IMR-90 (cell line): ENCODE measurements around the gene THRB. TPM values are rescaled to one million over a fixed set of nuclear protein-coding genes. Genes with fewer than 3 reads are reported as not detected.

Experiments
- ATAC-seq: fragments of 200-7000 bp; cut with Tn5 transposase; 2 replicates; pipeline ENCODE4 v1.9.1; 2020; ENCODE audit warnings: low read depth, mild to moderate bottlenecking, moderate library complexity
- BruUV-seq: library from RNA; stranded (reverse); fragments of 400-500 nt; replicated peaks from 2 replicates; lab custom pipeline; 2021; lab: Mats Ljungman, UMichigan
- CTCF ChIA-PET: fragments of 300-600 bp; formaldehyde crosslinking; extraction: SDS; loops from one replicate; lab custom pipeline; 2021; ENCODE audit warnings: antibody characterized with exemption; lab: Yijun Ruan, JAX
- POLR2A ChIA-PET: fragments of 300-600 bp; sonication (Branson Sonifier 250); formaldehyde crosslinking; loops from one replicate; lab custom pipeline; 2022; ENCODE audit warnings: antibody characterized with exemption; ENCODE audit not compliant: unreplicated experiment; lab: Charles Lee
- DNase-seq: peaks from one replicate; pipeline ENCODE4 v3.0.0; 2013
- H2AFZ ChIP-seq: replicated peaks from 2 replicates; pipeline ENCODE3; 2013; ENCODE audit warnings: low read length, mild to moderate bottlenecking; ENCODE audit not compliant: poor library complexity
- H2AK5ac ChIP-seq: 2 replicates; pipeline ENCODE4 v1.6.1; 2013; ENCODE audit warnings: low read depth, low read length, inconsistent platforms
- H2AK9ac ChIP-seq: replicated peaks from 2 replicates; pipeline ENCODE3; 2013; ENCODE audit warnings: mild to moderate bottlenecking, low read depth, low read length, moderate library complexity; ENCODE audit not compliant: poor library complexity
- H2BK120ac ChIP-seq: 2 replicates; pipeline ENCODE4 v1.6.1; 2013; ENCODE audit warnings: low read depth, low read length, inconsistent platforms
- H2BK15ac ChIP-seq: 3 replicates; pipeline ENCODE4 v1.6.1; 2013; ENCODE audit warnings: low read depth, low read length, inconsistent platforms
- H2BK20ac ChIP-seq: 2 replicates; pipeline ENCODE4 v1.6.1; 2013; ENCODE audit warnings: low read depth, mild to moderate bottlenecking, inconsistent platforms, low read length, moderate library complexity
- H2BK5ac ChIP-seq: 2 replicates; pipeline ENCODE4 v1.6.1; 2013; ENCODE audit warnings: mild to moderate bottlenecking, low read depth, low read length, inconsistent platforms; ENCODE audit not compliant: poor library complexity, severe bottlenecking
- H3K14ac ChIP-seq: replicated peaks from 2 replicates; pipeline ENCODE4 v1.6.1; 2013; ENCODE audit warnings: low read depth, low read length, inconsistent platforms
- H3K18ac ChIP-seq: 2 replicates; pipeline ENCODE4 v1.6.1; 2013; ENCODE audit warnings: low read depth, low read length, control low read depth
- H3K23ac ChIP-seq: 2 replicates; pipeline ENCODE4 v1.6.1; 2013; ENCODE audit warnings: low read depth, low read length, inconsistent platforms
- H3K27ac ChIP-seq: 2 replicates; pipeline ENCODE4 v1.5.1; 2013; ENCODE audit warnings: mild to moderate bottlenecking, control low read depth, low read length; ENCODE audit not compliant: insufficient read depth
- H3K27me3 ChIP-seq: 2 replicates; pipeline ENCODE4 v1.6.1; 2013; ENCODE audit warnings: low read length; ENCODE audit not compliant: control insufficient read depth, insufficient read depth
- H3K36me3 ChIP-seq: 2 replicates; pipeline ENCODE4 v1.6.1; 2013; ENCODE audit warnings: low read length, mixed read lengths; ENCODE audit not compliant: control insufficient read depth, insufficient read depth
- H3K4ac ChIP-seq: 2 replicates; pipeline ENCODE4 v1.6.1; 2013; ENCODE audit warnings: low read depth, low read length, inconsistent platforms
- H3K4me1 ChIP-seq: 2 replicates; pipeline ENCODE4 v1.6.1; 2013; ENCODE audit warnings: low read length, mixed read lengths; ENCODE audit not compliant: control insufficient read depth, insufficient read depth
- H3K4me2 ChIP-seq: 2 replicates; pipeline ENCODE4 v1.6.1; 2013; ENCODE audit warnings: low read depth, mild to moderate bottlenecking, control low read depth, low read length, moderate library complexity
- H3K4me3 ChIP-seq: 2 replicates; pipeline ENCODE4 v1.5.1; 2013; ENCODE audit warnings: low read depth, mild to moderate bottlenecking, control low read depth, low read length, moderate library complexity; ENCODE audit not compliant: insufficient read depth
- H3K56ac ChIP-seq: 2 replicates; pipeline ENCODE4 v1.6.1; 2013; ENCODE audit warnings: low read length, inconsistent platforms; ENCODE audit not compliant: insufficient read depth; ENCODE audit errors: extremely low read depth
- H3K79me1 ChIP-seq, 2 experiments: 2 replicates each; pipeline ENCODE4 v1.6.1; 2013; ENCODE audit warnings: low read length in 2 of 2, inconsistent platforms in 1 of 2, low read depth in 1 of 2
- H3K9ac ChIP-seq: 2 replicates; pipeline ENCODE4 v1.6.1; 2013; ENCODE audit warnings: low read depth, low read length, control low read depth
- H3K9me1 ChIP-seq: 2 replicates; pipeline ENCODE4 v1.6.1; 2013; ENCODE audit warnings: low read length, inconsistent platforms; ENCODE audit not compliant: insufficient read depth
- H3K9me3 ChIP-seq: 2 replicates; pipeline ENCODE4 v1.6.1; 2013; ENCODE audit warnings: low read length; ENCODE audit not compliant: control insufficient read depth, insufficient read depth
- H4K20me1 ChIP-seq: 2 replicates; pipeline ENCODE4 v1.6.1; 2013; ENCODE audit warnings: low read length, inconsistent platforms; ENCODE audit not compliant: insufficient read depth
- H4K5ac ChIP-seq: 2 replicates; pipeline ENCODE4 v1.6.1; 2013; ENCODE audit warnings: mild to moderate bottlenecking, low read depth, low read length, control low read depth
- H4K8ac ChIP-seq, 2 experiments: 2 replicates each; pipeline ENCODE4 v1.6.1; 2013; ENCODE audit warnings: low read depth in 2 of 2, low read length in 2 of 2, control low read depth in 1 of 2, inconsistent platforms in 1 of 2
- H4K91ac ChIP-seq: 2 replicates; pipeline ENCODE4 v1.6.1; 2013; ENCODE audit warnings: low read depth, low read length, inconsistent platforms; ENCODE audit not compliant: insufficient read depth
- BHLHE40 ChIP-seq: fragments of 150-350 bp; IDR thresholded peaks from 2 replicates; pipeline ENCODE4 v1.6.1; 2016; ENCODE audit warnings: mild to moderate bottlenecking, low read depth, low read length
- CEBPB ChIP-seq: IDR thresholded peaks from 2 replicates; pipeline ENCODE4 v1.6.1; 2012; ENCODE audit warnings: low read depth, low read length, improper control_type of control experiment
- CHD1 ChIP-seq: IDR thresholded peaks from 2 replicates; pipeline ENCODE4 v1.6.1; 2012; ENCODE audit warnings: low read depth, low read length, improper control_type of control experiment
- FOS ChIP-seq: fragments of 150-350 bp; IDR thresholded peaks from 2 replicates; pipeline ENCODE4 v1.6.1; 2016; ENCODE audit warnings: low read depth, low read length
- MAFK ChIP-seq: IDR thresholded peaks from 2 replicates; pipeline ENCODE4 v1.6.1; 2012; ENCODE audit warnings: low read depth, low read length, improper control_type of control experiment
- MAZ ChIP-seq: IDR thresholded peaks from 2 replicates; pipeline ENCODE4 v1.6.1; 2012; ENCODE audit warnings: low read depth, mild to moderate bottlenecking, low read length, improper control_type of control experiment, moderate library complexity, borderline replicate concordance
- NFE2L2 ChIP-seq: fragments of 150-350 bp; IDR thresholded peaks from 2 replicates; pipeline ENCODE4 v1.6.1; 2016; ENCODE audit warnings: low read depth, mild to moderate bottlenecking, low read length
- POLR2A ChIP-seq: IDR thresholded peaks from 2 replicates; pipeline ENCODE4 v1.6.1; 2012; ENCODE audit warnings: mild to moderate bottlenecking, low read depth, low read length
- RAD21 ChIP-seq: IDR thresholded peaks from 2 replicates; pipeline ENCODE4 v1.6.1; 2012; ENCODE audit warnings: low read length, improper control_type of control experiment
- RCOR1 ChIP-seq: IDR thresholded peaks from 2 replicates; pipeline ENCODE4 v1.6.1; 2012; ENCODE audit warnings: mild to moderate bottlenecking, low read length, improper control_type of control experiment; ENCODE audit not compliant: insufficient replicate concordance
- RFX5 ChIP-seq: IDR thresholded peaks from 2 replicates; pipeline ENCODE4 v1.8.0; 2012; ENCODE audit warnings: low read depth, mild to moderate bottlenecking, low read length, moderate library complexity
- SMC3 ChIP-seq: fragments of 150-350 bp; IDR thresholded peaks from 2 replicates; pipeline ENCODE4 v1.6.1; 2016; ENCODE audit warnings: low read depth, mild to moderate bottlenecking, antibody characterized with exemption, low read length, moderate library complexity
- WGBS, 2 experiments: methylation state at CpG; one replicate each; pipeline versions ENCODE4 v1.1.5 to v1.1.7; 2013; ENCODE audit warnings: missing lambda C conversion rate in 2 of 2; ENCODE audit not compliant: insufficient read length in 1 of 2; ENCODE audit errors: extremely low coverage in 2 of 2; 5-methylcytosine and 5-hydroxymethylcytosine counted together
- dilution Hi-C: fragments of 300-500 bp; cut with HindIII; formaldehyde crosslinking; loops from one replicate; pipeline ENCODE4 v1.14.3; 2018; ENCODE audit warnings: low sequenced_read_pairs; ENCODE audit not compliant: unreplicated experiment
- in situ Hi-C: fragments of 300-500 bp; cut with MboI; formaldehyde crosslinking; loops from 3 replicates; pipeline ENCODE4 v1.14.3; 2019; ENCODE audit warnings: low sequenced_read_pairs, inconsistent platforms, mixed read lengths
- intact Hi-C: fragments of 100-400 bp; cut with micrococcal nuclease; formaldehyde crosslinking; loops from 2 replicates; pipeline ENCODE4 v1.10.0; 2022
- polyA plus RNA-seq, 3 experiments: library from polyadenylated mRNA; depleted of rRNA; stranded (reverse); fragments of >200 nt; gene quantifications; 2 replicates each; pipeline ENCODE4 v1.2.3, GENCODE V29; 2012; ENCODE audit warnings: low replicate concordance in 1 of 3
- total RNA-seq: library from RNA; depleted of rRNA; stranded (reverse); fragments of >200 nt; gene quantifications from 2 replicates; pipeline ENCODE4 v1.2.3, GENCODE V29; 2012
- TF ChIP-seq, protein P1 (sequence below): fragments of 150-350 bp; IDR thresholded peaks from 2 replicates; pipeline ENCODE4 v1.6.1; 2017; ENCODE audit warnings: mild to moderate bottlenecking, antibody characterized with exemption, low read length, low read depth
- TF ChIP-seq, protein P2 (sequence below): conservative IDR thresholded peaks from 2 replicates; pipeline ENCODE4 v1.5.1; 2012; ENCODE audit warnings: mild to moderate bottlenecking, low read depth, low read length, improper control_type of control experiment
- TF ChIP-seq, protein P3 (sequence below): fragments of 150-350 bp; IDR thresholded peaks from 2 replicates; pipeline ENCODE4 v1.6.1; 2016; ENCODE audit warnings: low read depth, mild to moderate bottlenecking, low read length, moderate library complexity, borderline replicate concordance

The THRB gene
- total and polyA plus RNA-seq, 2 of the 4 experiments (the other 2 are of a cell fraction), result under 0.01 TPM; not detected in 1

DNA sequence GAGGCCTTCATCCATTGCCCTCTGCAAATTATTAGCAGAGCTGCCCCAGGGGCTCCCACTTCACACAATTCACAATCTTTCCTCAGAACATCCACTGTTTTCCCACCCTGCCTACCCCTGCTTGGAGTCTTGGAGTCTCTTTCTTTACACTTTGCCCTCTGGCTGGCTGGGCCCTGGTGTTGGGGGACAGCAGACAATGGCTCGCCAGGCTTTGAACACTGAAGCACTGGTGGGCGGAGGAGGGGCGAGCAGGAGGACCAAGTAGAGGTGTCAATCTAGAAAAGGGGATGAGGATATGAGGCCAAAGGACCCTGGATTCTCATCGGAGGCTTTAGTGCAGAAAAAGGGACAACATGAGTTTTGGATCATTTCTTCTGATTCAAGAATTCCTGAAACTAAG, 337.5 kb downstream of the THRB start:
- DNase-seq, result no peak
- H3K36me3 ChIP-seq, result no peaks in the 10 kb centered on the region
- H2BK5ac ChIP-seq, result no peak overlapping the region
- H3K23ac ChIP-seq, result no peak overlapping the region
- no peak overlapping the region for H2AK5ac ChIP-seq
- intact Hi-C loops, result no loop called here
- no peak overlapping the region for H2BK20ac ChIP-seq
- in situ Hi-C loops, result no loop called here
- no peaks in the 10 kb centered on the region for H3K9me1 ChIP-seq
- dilution Hi-C loops, result no loop called here
- WGBS, 2 experiments, result 92% methylated on average over 3 of the region's 4 CpGs; no CpG with 5 or more reads in 1 of the 2 experiments
- no peak overlapping the region for H2BK15ac ChIP-seq
- no peak overlapping the region for H2AK9ac ChIP-seq
- no peak overlapping the region for H3K14ac ChIP-seq
- H2AFZ ChIP-seq, result no peak overlapping the region
- H4K8ac ChIP-seq, result no peak overlapping the region
- H3K4ac ChIP-seq, result no peak overlapping the region
- H4K91ac ChIP-seq, result no peak overlapping the region
- H3K27ac ChIP-seq, result no peak overlapping the region
- TF ChIP-seq, protein P1, sequence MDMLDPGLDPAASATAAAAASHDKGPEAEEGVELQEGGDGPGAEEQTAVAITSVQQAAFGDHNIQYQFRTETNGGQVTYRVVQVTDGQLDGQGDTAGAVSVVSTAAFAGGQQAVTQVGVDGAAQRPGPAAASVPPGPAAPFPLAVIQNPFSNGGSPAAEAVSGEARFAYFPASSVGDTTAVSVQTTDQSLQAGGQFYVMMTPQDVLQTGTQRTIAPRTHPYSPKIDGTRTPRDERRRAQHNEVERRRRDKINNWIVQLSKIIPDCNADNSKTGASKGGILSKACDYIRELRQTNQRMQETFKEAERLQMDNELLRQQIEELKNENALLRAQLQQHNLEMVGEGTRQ, result no peak
- TF ChIP-seq MAFK (no peak), SMC3 (no peak), FOS (no peak), BHLHE40 (no peak), CEBPB (no peak), RCOR1 (no peak), POLR2A (no peak), NFE2L2 (no peak), RFX5 (no peak), MAZ (no peak), RAD21 (no peak), CHD1 (no peak)
- TF ChIP-seq, protein P2, sequence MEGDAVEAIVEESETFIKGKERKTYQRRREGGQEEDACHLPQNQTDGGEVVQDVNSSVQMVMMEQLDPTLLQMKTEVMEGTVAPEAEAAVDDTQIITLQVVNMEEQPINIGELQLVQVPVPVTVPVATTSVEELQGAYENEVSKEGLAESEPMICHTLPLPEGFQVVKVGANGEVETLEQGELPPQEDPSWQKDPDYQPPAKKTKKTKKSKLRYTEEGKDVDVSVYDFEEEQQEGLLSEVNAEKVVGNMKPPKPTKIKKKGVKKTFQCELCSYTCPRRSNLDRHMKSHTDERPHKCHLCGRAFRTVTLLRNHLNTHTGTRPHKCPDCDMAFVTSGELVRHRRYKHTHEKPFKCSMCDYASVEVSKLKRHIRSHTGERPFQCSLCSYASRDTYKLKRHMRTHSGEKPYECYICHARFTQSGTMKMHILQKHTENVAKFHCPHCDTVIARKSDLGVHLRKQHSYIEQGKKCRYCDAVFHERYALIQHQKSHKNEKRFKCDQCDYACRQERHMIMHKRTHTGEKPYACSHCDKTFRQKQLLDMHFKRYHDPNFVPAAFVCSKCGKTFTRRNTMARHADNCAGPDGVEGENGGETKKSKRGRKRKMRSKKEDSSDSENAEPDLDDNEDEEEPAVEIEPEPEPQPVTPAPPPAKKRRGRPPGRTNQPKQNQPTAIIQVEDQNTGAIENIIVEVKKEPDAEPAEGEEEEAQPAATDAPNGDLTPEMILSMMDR, result no peak
- TF ChIP-seq, protein P3, sequence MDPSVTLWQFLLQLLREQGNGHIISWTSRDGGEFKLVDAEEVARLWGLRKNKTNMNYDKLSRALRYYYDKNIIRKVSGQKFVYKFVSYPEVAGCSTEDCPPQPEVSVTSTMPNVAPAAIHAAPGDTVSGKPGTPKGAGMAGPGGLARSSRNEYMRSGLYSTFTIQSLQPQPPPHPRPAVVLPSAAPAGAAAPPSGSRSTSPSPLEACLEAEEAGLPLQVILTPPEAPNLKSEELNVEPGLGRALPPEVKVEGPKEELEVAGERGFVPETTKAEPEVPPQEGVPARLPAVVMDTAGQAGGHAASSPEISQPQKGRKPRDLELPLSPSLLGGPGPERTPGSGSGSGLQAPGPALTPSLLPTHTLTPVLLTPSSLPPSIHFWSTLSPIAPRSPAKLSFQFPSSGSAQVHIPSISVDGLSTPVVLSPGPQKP, result no peak
- H3K56ac ChIP-seq, result no peak overlapping the region
- H3K4me1 ChIP-seq, result peaks cover 6% of the 10 kb centered on the region
- H3K27me3 ChIP-seq, result no peaks in the 10 kb centered on the region
- no peak for ATAC-seq
- no peak overlapping the region for H3K18ac ChIP-seq
- no peak overlapping the region for H2BK120ac ChIP-seq
- H3K4me3 ChIP-seq, result no peak overlapping the region
- ChIA-PET CTCF (no interaction called here), POLR2A (no interaction called here)
- H4K5ac ChIP-seq, result no peak overlapping the region
- BruUV-seq, result no TSS peak
- H3K4me2 ChIP-seq, result no peak overlapping the region
- no peak overlapping the region for H3K9ac ChIP-seq
- no peaks in the 10 kb centered on the region for H3K79me1 ChIP-seq
- H3K9me3 ChIP-seq, result no peaks in the 10 kb centered on the region
- no peaks in the 10 kb centered on the region for H4K20me1 ChIP-seq
